PC-9 (cell line): ENCODE results near the gene C10orf71. TPM values are rescaled to one million over a fixed set of nuclear protein-coding genes. Genes with fewer than 3 reads are reported as not detected.

Source experiments
- BruUV-seq: library from RNA; stranded (reverse); fragments of 400-500 nt; replicated peaks from 2 replicates; lab custom pipeline; 2021; lab: Mats Ljungman, UMichigan
- CTCF ChIA-PET: fragments of 300-600 bp; sonication (Branson Sonifier 250); formaldehyde crosslinking; loops from one replicate; lab custom pipeline; 2022; ENCODE audit warnings: antibody characterized with exemption; lab: Charles Lee
- POLR2A ChIA-PET: fragments of 300-600 bp; sonication (Branson Sonifier 250); formaldehyde crosslinking; loops from one replicate; lab custom pipeline; 2022; ENCODE audit warnings: antibody characterized with exemption; ENCODE audit not compliant: unreplicated experiment; lab: Charles Lee
- DNase-seq, 2 experiments: peaks; one replicate each; pipeline versions ENCODE4 v3.0.0 to v3.0.0-alpha.2; 2015 to 2022; ENCODE audit warnings: mixed read lengths in 1 of 2
- H2AFZ ChIP-seq: fragments of 200-600 bp; sonication (generic); 2 replicates; pipeline ENCODE4 v1.8.1; 2017; ENCODE audit warnings: antibody characterized with exemption
- H3F3A ChIP-seq: fragments of 200-600 bp; sonication (generic); 2 replicates; pipeline ENCODE4 v1.8.1; 2017; ENCODE audit warnings: antibody characterized with exemption, mild to moderate bottlenecking, low read depth; ENCODE audit not compliant: insufficient read depth
- H3K27ac ChIP-seq: fragments of 200-600 bp; sonication (generic); 2 replicates; pipeline ENCODE4 v1.6.1; 2016; ENCODE audit warnings: mixed run types
- H3K27me3 ChIP-seq: fragments of 200-600 bp; sonication (generic); 2 replicates; pipeline ENCODE4 v1.6.1; 2016; ENCODE audit warnings: low read depth, mixed run types; ENCODE audit not compliant: insufficient read depth
- H3K36me3 ChIP-seq: fragments of 200-600 bp; sonication (generic); 2 replicates; pipeline ENCODE4 v1.6.1; 2016; ENCODE audit warnings: low read depth, mixed run types
- H3K4me1 ChIP-seq: fragments of 200-600 bp; sonication (generic); replicated peaks from 2 replicates; pipeline ENCODE4 v1.6.1; 2016; ENCODE audit warnings: mixed run types; ENCODE audit not compliant: insufficient read depth
- H3K4me2 ChIP-seq: fragments of 200-600 bp; sonication (generic); 2 replicates; pipeline ENCODE4 v1.6.1; 2017; ENCODE audit warnings: mixed run types
- H3K4me3 ChIP-seq: fragments of 200-600 bp; sonication (generic); 2 replicates; pipeline ENCODE4 v1.6.1; 2016; ENCODE audit warnings: mixed run types
- H3K79me2 ChIP-seq: fragments of 200-600 bp; sonication (generic); 2 replicates; pipeline ENCODE4 v1.6.1; 2017; ENCODE audit warnings: low read depth, mixed run types
- H3K9me2 ChIP-seq: fragments of 200-600 bp; sonication (generic); 2 replicates; pipeline ENCODE4 v1.8.1; 2017; ENCODE audit warnings: mild to moderate bottlenecking; ENCODE audit not compliant: insufficient read depth
- H3K9me3 ChIP-seq: fragments of 200-600 bp; sonication (generic); 2 replicates; pipeline ENCODE4 v1.8.1; 2016; ENCODE audit warnings: low read depth; ENCODE audit not compliant: insufficient read depth
- H4K20me1 ChIP-seq: fragments of 200-600 bp; sonication (generic); 2 replicates; pipeline ENCODE4 v1.8.1; 2017; ENCODE audit not compliant: insufficient read depth
- CTCF ChIP-seq: fragments of 200-600 bp; sonication (generic); conservative IDR thresholded peaks from 2 replicates; pipeline ENCODE4 v1.6.1; 2017; ENCODE audit warnings: mixed run types, antibody characterized with exemption, mild to moderate bottlenecking, moderate library complexity
- EZH2 ChIP-seq: fragments of 200-600 bp; sonication (generic); IDR thresholded peaks from 2 replicates; pipeline ENCODE4 v1.8.0; 2017; ENCODE audit warnings: antibody characterized with exemption, low read depth
- intact Hi-C: fragments of 100-400 bp; cut with micrococcal nuclease; formaldehyde crosslinking; loops from one replicate; pipeline ENCODE4 v1.10.0; 2022; ENCODE audit not compliant: unreplicated experiment
- total RNA-seq: library from RNA; stranded (reverse); gene quantifications from 2 replicates; pipeline ENCODE4 v1.2.3, GENCODE V29; 2021

The C10orf71 gene
- total RNA-seq, 1 experiment from 2014 or later = not detected

- CTCF ChIA-PET = no interaction called here
Observed at GRCh38 chr10:49272251-49273081, 26.5 kb upstream of the C10orf71 start.

GRCh38 chr10:49273082-49273465 lies 25.9 kb upstream of the C10orf71 start:
- no TSS peak for BruUV-seq
- no peak for TF ChIP-seq CTCF
- CTCF ChIA-PET = no interaction called here

More at GRCh38 chr10:49272251-49273081, 26.5 kb upstream of the C10orf71 start:
- no TSS peak for BruUV-seq
- Histone ChIP-seq H3K4me3 (no peak overlapping the region), H3F3A (no peaks in the 10 kb centered on the region), H3K36me3 (no peaks in the 10 kb centered on the region), H4K20me1 (no peaks in the 10 kb centered on the region), H3K4me2 (no peak overlapping the region), H3K4me1 (no peaks in the 10 kb centered on the region), H3K27me3 (peaks cover 47% of the 10 kb centered on the region), H3K9me2 (no peaks in the 10 kb centered on the region), H3K79me2 (no peaks in the 10 kb centered on the region), H3K27ac (no peak overlapping the region), H2AFZ (no peak overlapping the region), H3K9me3 (no peaks in the 10 kb centered on the region)
- POLR2A ChIA-PET = interaction anchor here (0.6 kb wide), 1 partner anchor 87 kb away, joined by 3 read pairs; no protein-coding TSS in a partner anchor
- no peak for DNase-seq
- TF ChIP-seq EZH2 (no peak), CTCF (no peak)
- intact Hi-C loops = no loop called here

GRCh38 chr10:49273626-49274025 lies 25.3 kb upstream of the C10orf71 start:
- Histone ChIP-seq H3K4me2 (no peak overlapping the region), H3K9me2 (no peaks in the 10 kb centered on the region), H4K20me1 (no peaks in the 10 kb centered on the region), H3K4me3 (no peak overlapping the region), H3K4me1 (no peaks in the 10 kb centered on the region), H3K27me3 (peaks cover 58% of the 10 kb centered on the region), H3K27ac (no peak overlapping the region), H3F3A (no peaks in the 10 kb centered on the region), H3K79me2 (no peaks in the 10 kb centered on the region), H3K36me3 (no peaks in the 10 kb centered on the region), H2AFZ (no peak overlapping the region), H3K9me3 (no peaks in the 10 kb centered on the region)
- CTCF ChIA-PET = no interaction called here
- DNase-seq = no peak
- intact Hi-C loops = no loop called here
- no TSS peak for BruUV-seq
- POLR2A ChIA-PET = no interaction called here
- TF ChIP-seq CTCF (no peak), EZH2 (no peak)

More at GRCh38 chr10:49273082-49273465, 25.9 kb upstream of the C10orf71 start:
- no peaks in the 10 kb centered on the region for H3K9me2 ChIP-seq
- H3F3A ChIP-seq = no peaks in the 10 kb centered on the region
- no peak overlapping the region for H3K4me2 ChIP-seq
- H3K36me3 ChIP-seq = no peaks in the 10 kb centered on the region
- intact Hi-C loops = no loop called here
- no peaks in the 10 kb centered on the region for H4K20me1 ChIP-seq
- H2AFZ ChIP-seq = no peak overlapping the region
- H3K79me2 ChIP-seq = no peaks in the 10 kb centered on the region
- H3K27me3 ChIP-seq = peaks cover 53% of the 10 kb centered on the region
- H3K4me1 ChIP-seq = no peaks in the 10 kb centered on the region
- POLR2A ChIA-PET = no interaction called here
- H3K9me3 ChIP-seq = no peaks in the 10 kb centered on the region
- no peak overlapping the region for H3K27ac ChIP-seq
- no peak for DNase-seq
- H3K4me3 ChIP-seq = no peak overlapping the region
